22Rv1 (cell line): ENCODE results near the gene DAAM1.

Experiments used
- CTCF ChIP-seq: fragments of 450-650 bp; IDR thresholded peaks from 2 replicates; pipeline ENCODE4 v1.5.1; 2017; ENCODE audit warnings: mild to moderate bottlenecking
- ZFX ChIP-seq: fragments of 450-650 bp; IDR thresholded peaks from 2 replicates; pipeline ENCODE4 v1.6.1; 2017; ENCODE audit warnings: antibody characterized with exemption, borderline replicate concordance

- TF ChIP-seq CTCF, result no peak
- no peak for TF ChIP-seq ZFX
These were observed 219.0 kb downstream of the DAAM1 start for GRCh38 chr14:59407246-59408010.
